ENCODE measurements around the gene SPAG5.

SPAG5 gene

DNA sequence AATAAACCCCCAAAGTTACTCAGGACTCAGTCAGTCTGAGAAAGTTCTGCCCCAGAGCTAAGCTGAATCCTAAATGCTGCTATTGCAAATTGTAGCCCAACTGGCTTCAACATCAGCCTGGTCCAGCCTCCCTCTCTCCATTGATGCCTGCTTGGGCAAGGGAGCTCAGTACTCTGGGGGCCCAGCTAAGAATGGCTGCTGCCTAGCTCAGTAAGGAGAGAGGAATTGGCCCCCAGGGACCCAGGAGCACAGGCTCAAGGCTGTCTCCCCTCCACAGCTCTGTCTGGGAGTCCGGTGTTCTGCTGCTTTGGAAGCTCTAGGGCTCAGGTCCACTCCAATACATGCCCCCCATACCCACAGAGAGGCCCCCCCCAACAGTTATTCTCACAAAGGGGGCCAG is 48.0 kb downstream of the SPAG5 start:
- Histone ChIP-seq H3K27me3 (ENCODE audit: low read length) (no peaks in the 10 kb centered on the region), H3K9ac (ENCODE audit: low read length) (no peak overlapping the region), H2AFZ (ENCODE audit: low read depth, low read length, severe bottlenecking) (no peak overlapping the region), H3K4me3 (ENCODE audit: insufficient read depth, low read length, poor library complexity, severe bottlenecking) (no peak overlapping the region), H3K79me2 (ENCODE audit: insufficient read depth, low read length) (no peaks in the 10 kb centered on the region), H3K9me2 (replicated peaks; ENCODE audit: insufficient read depth, low read length) (no peaks in the 10 kb centered on the region), H3K9me3 (ENCODE audit: insufficient read depth, low read length) (no peaks in the 10 kb centered on the region), H3F3A (ENCODE audit: insufficient read depth) (peaks cover 4% of the 10 kb centered on the region; the same call in 1 of the 2 replicates), H4K20me1 (ENCODE audit: low read depth, low read length) (no peaks in the 10 kb centered on the region), H3K27ac (ENCODE audit: low read depth, low read length) (no peak overlapping the region), H3K4me2 (ENCODE audit: low read depth, low read length, poor library complexity, severe bottlenecking) (no peak overlapping the region), H3K36me3 (ENCODE audit: low read length) (no peaks in the 10 kb centered on the region)
- TF ChIP-seq EZH2phosphoT487 (conservative IDR thresholded peaks at IDR 0.05; ENCODE audit: low read length), result no peak
- TF ChIP-seq, protein P1, sequence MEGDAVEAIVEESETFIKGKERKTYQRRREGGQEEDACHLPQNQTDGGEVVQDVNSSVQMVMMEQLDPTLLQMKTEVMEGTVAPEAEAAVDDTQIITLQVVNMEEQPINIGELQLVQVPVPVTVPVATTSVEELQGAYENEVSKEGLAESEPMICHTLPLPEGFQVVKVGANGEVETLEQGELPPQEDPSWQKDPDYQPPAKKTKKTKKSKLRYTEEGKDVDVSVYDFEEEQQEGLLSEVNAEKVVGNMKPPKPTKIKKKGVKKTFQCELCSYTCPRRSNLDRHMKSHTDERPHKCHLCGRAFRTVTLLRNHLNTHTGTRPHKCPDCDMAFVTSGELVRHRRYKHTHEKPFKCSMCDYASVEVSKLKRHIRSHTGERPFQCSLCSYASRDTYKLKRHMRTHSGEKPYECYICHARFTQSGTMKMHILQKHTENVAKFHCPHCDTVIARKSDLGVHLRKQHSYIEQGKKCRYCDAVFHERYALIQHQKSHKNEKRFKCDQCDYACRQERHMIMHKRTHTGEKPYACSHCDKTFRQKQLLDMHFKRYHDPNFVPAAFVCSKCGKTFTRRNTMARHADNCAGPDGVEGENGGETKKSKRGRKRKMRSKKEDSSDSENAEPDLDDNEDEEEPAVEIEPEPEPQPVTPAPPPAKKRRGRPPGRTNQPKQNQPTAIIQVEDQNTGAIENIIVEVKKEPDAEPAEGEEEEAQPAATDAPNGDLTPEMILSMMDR (IDR thresholded peaks at IDR 0.05; ENCODE audit: insufficient read depth, low read length, poor library complexity, severe bottlenecking), result no peak

DNA sequence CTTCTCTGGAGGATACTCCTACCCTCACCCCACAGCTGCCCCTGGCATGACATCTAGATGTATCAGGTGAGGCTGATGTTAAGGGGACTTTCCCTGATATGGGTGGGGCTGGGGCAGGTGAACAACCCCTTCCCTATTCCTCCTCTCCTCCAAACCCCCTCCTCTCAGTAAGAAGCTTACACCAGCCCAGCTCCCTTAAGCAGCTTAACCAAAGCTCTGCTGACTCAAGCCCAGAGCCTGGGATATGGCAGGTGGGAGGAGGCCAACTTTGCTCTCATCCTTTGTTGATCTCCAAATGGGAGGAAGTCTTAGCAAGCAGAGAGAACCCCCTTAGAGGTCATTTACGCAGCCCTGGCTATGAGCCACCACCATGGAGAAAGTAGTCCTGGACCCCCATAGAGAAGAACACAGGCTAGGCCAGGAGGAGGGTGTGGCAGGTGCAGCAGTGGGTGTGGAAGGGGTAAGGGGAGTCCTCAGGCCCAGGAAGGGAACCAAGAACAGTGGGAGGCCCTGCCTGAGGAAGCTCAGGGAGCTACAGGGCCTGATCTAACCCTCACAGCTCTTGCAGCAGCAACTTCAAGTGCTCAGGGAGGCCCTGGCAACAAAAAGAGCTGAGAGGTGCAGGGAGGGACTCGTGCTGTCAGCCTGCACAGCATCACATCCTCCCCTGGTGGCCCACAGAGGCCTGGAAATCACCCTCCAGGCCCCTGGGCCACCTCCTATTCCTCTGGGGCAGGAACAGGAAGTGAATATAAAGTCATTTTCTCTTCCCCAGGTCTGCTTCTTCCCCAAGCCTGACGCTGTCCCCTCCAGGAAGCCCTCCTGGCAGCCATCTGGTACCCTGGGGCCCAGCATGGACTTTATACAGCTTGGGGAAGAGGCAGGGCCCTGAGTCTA is 49.3 kb downstream of the SPAG5 start:
- Histone ChIP-seq H3K9me3 (ENCODE audit: insufficient read depth, low read length) (no peaks in the 10 kb centered on the region), H3K9me2 (replicated peaks; ENCODE audit: insufficient read depth, low read length) (no peaks in the 10 kb centered on the region), H3K27ac (ENCODE audit: low read depth, low read length) (no peak overlapping the region), H4K20me1 (ENCODE audit: low read depth, low read length) (no peaks in the 10 kb centered on the region), H3F3A (ENCODE audit: insufficient read depth) (peaks cover 4% of the 10 kb centered on the region; the same call in 1 of the 2 replicates), H3K36me3 (ENCODE audit: low read length) (no peaks in the 10 kb centered on the region), H3K4me2 (ENCODE audit: low read depth, low read length, poor library complexity, severe bottlenecking) (no peak overlapping the region), H2AFZ (ENCODE audit: low read depth, low read length, severe bottlenecking) (no peak overlapping the region), H3K27me3 (ENCODE audit: low read length) (no peaks in the 10 kb centered on the region), H3K9ac (ENCODE audit: low read length) (no peak overlapping the region), H3K4me3 (ENCODE audit: insufficient read depth, low read length, poor library complexity, severe bottlenecking) (no peak overlapping the region), H3K79me2 (ENCODE audit: insufficient read depth, low read length) (no peaks in the 10 kb centered on the region)
- TF ChIP-seq, protein P1 (IDR thresholded peaks at IDR 0.05; ENCODE audit: insufficient read depth, low read length, poor library complexity, severe bottlenecking), result no peak
- no peak for TF ChIP-seq EZH2phosphoT487 (conservative IDR thresholded peaks at IDR 0.05; ENCODE audit: low read length)

DNA sequence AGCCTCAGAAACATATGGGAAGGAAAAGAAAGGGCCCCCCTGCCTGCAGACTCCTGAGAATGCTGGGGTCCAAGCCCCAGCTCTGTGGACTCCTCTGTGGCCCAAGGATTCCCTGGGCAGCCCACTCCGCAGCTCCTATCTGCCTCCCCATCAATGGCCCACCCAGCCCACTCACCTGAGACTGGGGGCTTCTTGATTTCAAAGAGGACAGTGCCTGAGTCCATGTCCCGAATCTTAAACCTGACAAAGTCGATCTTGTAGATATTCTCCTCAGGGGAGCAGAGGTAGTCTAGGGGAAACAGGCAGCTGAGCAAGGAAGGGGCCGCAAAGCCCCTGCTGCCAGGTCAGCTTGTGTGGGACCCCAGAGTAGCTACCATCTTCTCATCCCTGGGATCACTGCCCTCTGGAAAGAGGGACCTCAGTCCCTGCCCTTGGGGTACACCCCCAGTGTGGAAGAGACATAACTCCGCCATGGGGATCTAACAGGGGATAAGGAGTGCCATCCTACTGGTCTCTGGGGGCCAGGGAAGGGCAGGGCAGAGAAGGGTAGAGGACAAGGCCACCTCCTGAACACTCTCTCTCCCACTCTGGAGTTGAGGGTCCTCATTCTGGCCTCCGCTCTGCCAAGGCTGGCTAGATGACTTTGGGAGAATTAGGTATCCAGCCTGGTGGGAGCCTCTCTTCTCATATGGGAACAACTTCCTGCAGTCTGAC is 50.3 kb downstream of the SPAG5 start:
- H3K4me2 ChIP-seq (ENCODE audit: low read depth, low read length, poor library complexity, severe bottlenecking), result no peak overlapping the region
- H3K27me3 ChIP-seq (ENCODE audit: low read length), result no peaks in the 10 kb centered on the region
- H3K27ac ChIP-seq (ENCODE audit: low read depth, low read length), result no peak overlapping the region
- no peak overlapping the region for H3K9ac ChIP-seq (ENCODE audit: low read length)
- H3K36me3 ChIP-seq (ENCODE audit: low read length), result no peaks in the 10 kb centered on the region
- no peaks in the 10 kb centered on the region for H3K9me3 ChIP-seq (ENCODE audit: insufficient read depth, low read length)
- no peak overlapping the region for H3K4me3 ChIP-seq (ENCODE audit: insufficient read depth, low read length, poor library complexity, severe bottlenecking)
- no peaks in the 10 kb centered on the region for H3K9me2 ChIP-seq (replicated peaks; ENCODE audit: insufficient read depth, low read length)
- peak overlapping the region; percentile 94 for H2AFZ ChIP-seq (ENCODE audit: low read depth, low read length, severe bottlenecking)
- no peaks in the 10 kb centered on the region for H4K20me1 ChIP-seq (ENCODE audit: low read depth, low read length)
- peaks cover 4% of the 10 kb centered on the region; the same call in 1 of the 2 replicates for H3F3A ChIP-seq (ENCODE audit: insufficient read depth)
- no peaks in the 10 kb centered on the region for H3K79me2 ChIP-seq (ENCODE audit: insufficient read depth, low read length)
- TF ChIP-seq, protein P1 (IDR thresholded peaks at IDR 0.05; ENCODE audit: insufficient read depth, low read length, poor library complexity, severe bottlenecking), result no peak
- no peak for TF ChIP-seq EZH2phosphoT487 (conservative IDR thresholded peaks at IDR 0.05; ENCODE audit: low read length)
